Ovary (tissue), 9 donors: ENCODE measurements around the gene DCTD. TPM values are rescaled to one million over a fixed set of nuclear protein-coding genes. Genes with fewer than 3 reads are reported as not detected.

Source experiments
- DNase-seq, 5 donors: peaks; one replicate each; pipeline ENCODE4 v3.0.0-alpha.2; 2019 to 2020
- H3K27ac ChIP-seq, 2 donors: fragments of 200-600 bp; one replicate each; pipeline versions ENCODE4 v1.5.1 to v1.8.0; 2019 to 2022
- H3K27me3 ChIP-seq: fragments of 200-600 bp; one replicate; pipeline ENCODE4 v1.8.0; 2022
- H3K36me3 ChIP-seq: fragments of 200-600 bp; sonication (generic); one replicate; pipeline ENCODE4 v1.5.1; 2019
- H3K4me1 ChIP-seq: one replicate; pipeline ENCODE4 v1.8.1; 2013; ENCODE audit warnings: mild to moderate bottlenecking, moderate library complexity; ENCODE audit not compliant: insufficient read depth
- H3K4me3 ChIP-seq: fragments of 200-600 bp; sonication (generic); one replicate; pipeline ENCODE4 v1.5.1; 2017
- H3K9me3 ChIP-seq, 2 donors: fragments of 200-600 bp in 1 of 2; sonication (generic) in 1 of 2; one replicate each; pipeline versions ENCODE4 v1.5.1 to v1.8.1; 2013 to 2019; ENCODE audit warnings: mild to moderate bottlenecking in 1 of 2, moderate library complexity in 1 of 2
- CTCF ChIP-seq, 3 donors: fragments of 450-650 bp in 2 of 3; fragments of 200-600 bp in 1 of 3; IDR thresholded peaks; one replicate each; pipeline versions ENCODE4 v1.5.1 to v1.8.0; 2016 to 2022; ENCODE audit warnings: antibody characterized with exemption in 3 of 3, mild to moderate bottlenecking in 1 of 3
- EP300 ChIP-seq: sonication (generic); formaldehyde crosslinking; IDR thresholded peaks from one replicate; pipeline ENCODE4 v1.6.1; 2017; ENCODE audit warnings: antibody characterized with exemption
- POLR2A ChIP-seq: fragments of 450-650 bp; IDR thresholded peaks from one replicate; pipeline ENCODE4 v1.6.1; 2017; ENCODE audit warnings: antibody characterized with exemption, mild to moderate bottlenecking, moderate library complexity
- WGBS, 3 donors: extraction: QIAGEN DNeasy Blood & Tissue Kit in 1 of 3; methylation state at CpG; one replicate each; pipeline versions ENCODE4 v1.1.5 to v1.1.7; 2013 to 2017; 5-methylcytosine and 5-hydroxymethylcytosine counted together
- intact Hi-C, 4 donors: fragments of 100-400 bp; cut with DNase I; formaldehyde crosslinking; loops; one replicate each; pipeline versions ENCODE4 v1.11.0 to v1.15.1; 2022 to 2023
- polyA plus RNA-seq, 2 donors: library from polyadenylated mRNA; stranded (reverse); fragments of 200-250 nt in 1 of 2; fragments of 350-450 nt in 1 of 2; fragmentation: Illumina TruSeq in 1 of 2; extraction: RNeasy Lipid Tissue Mini Kit (QIAGEN cat#74804) in 1 of 2; gene quantifications; one replicate each; pipeline ENCODE4 v1.2.3, GENCODE V29; 2013 to 2014
- total RNA-seq, 7 donors: library from RNA; depleted of rRNA in 2 of 7; stranded (reverse); fragments of >200 nt in 2 of 7; fragmentation: NEBNext Ultra II Directional in 3 of 7; extraction: Animal tissue kit (Norgen Biotek cat#: 25700) in 3 of 7; gene quantifications; one replicate each; pipeline versions ENCODE4 v1.1.0 to v1.2.4, GENCODE V29; 2016 to 2023
- donor health status: DM: no; HTN: no; CAD: no; lungs with moderate emphysema.
- donor health status: DM: no; HTN: no; CAD: no.
- donor health status: Bipolar disorder and iron deficiency.
- donor health status: DM: yes; HTN: yes; CAD: no.
- donor health status: DM: no; HTN: no; CAD: no.
- donor health status: DM: yes; HTN: yes; CAD: no.

Gene DCTD
- total and polyA plus RNA-seq, 9 donors: 34.1 to 272 (median 91.6) TPM

DNA sequence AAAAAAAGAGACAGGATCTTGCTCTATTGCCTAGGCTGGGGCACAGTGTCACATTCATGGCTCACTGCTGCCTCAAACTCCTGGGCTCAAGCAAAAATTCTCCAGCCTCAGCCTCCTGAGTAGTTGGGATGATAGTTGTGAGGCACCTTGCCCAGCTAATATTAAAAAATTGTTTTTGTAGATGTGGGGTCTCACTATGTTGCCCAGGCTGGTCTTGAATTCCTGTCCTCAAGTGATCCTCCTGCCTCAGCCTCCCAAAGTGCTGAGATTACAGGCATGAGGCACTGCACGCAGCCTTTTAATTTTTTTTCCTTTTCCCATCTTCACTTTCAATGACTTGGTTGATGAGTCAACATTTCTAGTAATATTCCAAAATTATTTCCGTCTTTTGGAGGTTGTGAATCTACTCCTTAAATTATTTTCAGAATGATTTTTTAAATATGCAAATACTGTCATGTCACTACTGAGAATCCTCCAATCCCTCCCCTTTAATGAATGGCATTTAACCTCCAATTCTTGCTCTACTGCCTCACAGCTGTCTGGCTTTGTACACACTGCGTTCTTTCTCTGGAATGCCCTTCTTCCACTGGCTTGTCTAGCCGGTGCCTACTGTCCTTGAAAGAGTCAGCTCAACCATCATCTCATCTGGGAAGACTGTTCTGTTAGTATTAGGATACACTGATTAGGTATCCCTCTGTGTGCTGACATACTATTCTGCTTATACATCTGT, 27.5 kb upstream of the DCTD start:
- no peak overlapping the region for H3K27ac ChIP-seq
- no peak for DNase-seq
- TF ChIP-seq EP300 (no peak), POLR2A (no peak), CTCF (IDR thresholded peaks at IDR 0.05) (no peak)
- intact Hi-C loops: no loop called here
- no peaks in the 10 kb centered on the region for H3K9me3 ChIP-seq
- H3K4me3 ChIP-seq: no peak overlapping the region
- H3K27me3 ChIP-seq: no peaks in the 10 kb centered on the region
- H3K4me1 ChIP-seq: no peaks in the 10 kb centered on the region
- 45 to 56% (median 46%) methylated on average over 4 of the region's 4 CpGs for WGBS, 3 donors
- no peaks in the 10 kb centered on the region for H3K36me3 ChIP-seq

- Histone ChIP-seq H3K9me3 (no peaks in the 10 kb centered on the region), H3K36me3 (no peaks in the 10 kb centered on the region), H3K27me3 (no peaks in the 10 kb centered on the region), H3K4me3 (no peak overlapping the region), H3K4me1 (no peaks in the 10 kb centered on the region), H3K27ac (no peak overlapping the region)
- 85 to 91% (median 90%) methylated on average over 9 of the region's 9 CpGs for WGBS, 3 donors
- DNase-seq: no peak
- TF ChIP-seq POLR2A (no peak), CTCF (IDR thresholded peaks at IDR 0.05) (no peak), EP300 (no peak)
- intact Hi-C loops: loop anchor here (5.0 to 10.0 kb wide), 2 partner anchors 315 to 323 kb away; no protein-coding TSS in a partner anchor
These were observed 22.5 kb upstream of the DCTD start for GRCh38 chr4:182939680-182940079.

DNA sequence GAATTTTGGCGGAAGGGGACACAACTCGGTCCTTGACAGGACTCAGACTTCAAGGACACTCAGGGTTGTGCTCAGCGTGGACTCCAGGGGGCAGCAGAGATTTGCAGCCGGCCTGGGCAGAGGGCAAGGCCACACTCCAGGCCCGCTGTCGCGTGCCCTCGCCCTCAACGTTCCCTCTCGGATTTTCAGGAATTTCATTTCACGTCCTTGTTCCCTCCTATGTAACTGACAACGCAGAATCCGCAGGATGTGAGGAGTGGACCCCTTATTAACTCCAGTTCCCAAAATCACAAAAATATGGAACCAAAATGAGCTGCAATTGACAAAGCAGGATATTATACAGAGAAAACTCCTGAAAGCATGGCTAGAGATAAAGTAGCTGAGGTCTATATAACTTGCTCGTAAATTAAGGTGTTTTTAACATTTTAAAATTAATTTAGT, 21.0 kb upstream of the DCTD start:
- DNase-seq: peak; percentile 30 to 70 (median 58)
- intact Hi-C loops: loop anchor here (5.0 to 10.0 kb wide), 2 partner anchors 317 to 324 kb away; no protein-coding TSS in a partner anchor
- no peak overlapping the region for H3K27ac ChIP-seq
- TF ChIP-seq CTCF (IDR thresholded peaks at IDR 0.05) (peak; percentile 46 to 57 (median 49)), EP300 (no peak)
- no peaks in the 10 kb centered on the region for H3K9me3 ChIP-seq
- no peaks in the 10 kb centered on the region for H3K4me1 ChIP-seq
- no peak overlapping the region for H3K4me3 ChIP-seq
- WGBS, 3 donors: 18 to 21% (median 19%) methylated on average over 14 of the region's 14 CpGs
- H3K27me3 ChIP-seq: no peaks in the 10 kb centered on the region
- H3K36me3 ChIP-seq: no peaks in the 10 kb centered on the region

DNA sequence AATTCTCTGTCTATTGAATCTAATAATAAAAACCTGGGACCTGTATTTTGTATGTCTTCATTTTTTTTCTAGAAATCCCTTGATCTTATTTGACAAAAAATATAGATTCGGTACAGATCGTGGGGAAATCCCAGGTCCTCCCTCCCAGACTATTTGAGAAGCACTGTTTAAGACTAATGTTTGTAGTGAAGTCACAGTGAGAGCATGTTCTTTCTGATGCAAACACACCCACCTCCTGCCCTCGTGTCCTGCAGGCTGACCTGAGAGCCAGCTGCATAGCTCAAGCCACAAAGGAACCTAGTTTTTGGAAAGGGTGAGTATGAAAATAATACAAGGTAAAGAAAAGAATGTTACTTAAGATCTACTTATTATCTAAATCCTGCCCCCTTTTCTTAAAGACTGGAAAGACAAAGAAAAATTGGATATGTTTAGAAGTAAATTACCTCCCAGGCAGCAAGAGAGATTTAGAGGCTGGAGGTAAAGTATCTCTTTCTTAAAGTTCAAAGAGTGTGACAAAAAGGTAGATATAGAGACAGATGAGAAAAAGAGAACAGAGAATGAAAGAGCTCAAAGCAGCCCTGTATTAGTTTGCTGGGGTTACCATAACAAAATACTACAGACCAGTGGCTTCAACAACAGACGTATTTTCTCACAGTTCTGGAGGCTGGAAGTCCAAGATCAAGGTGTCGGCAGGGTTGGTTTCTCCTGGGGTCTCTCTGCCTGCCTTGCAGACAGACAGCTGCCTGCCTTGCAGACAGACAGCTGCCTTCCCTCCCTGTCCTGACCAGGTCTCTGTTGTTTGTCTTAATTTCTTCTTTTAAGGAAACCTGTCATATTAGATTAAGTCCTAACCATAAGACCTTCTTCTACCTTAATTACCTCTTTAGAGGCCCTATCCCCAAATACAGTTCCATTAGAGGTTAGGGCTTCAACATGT, 20.4 kb upstream of the DCTD start:
- Histone ChIP-seq H3K4me3 (no peak overlapping the region), H3K27me3 (no peaks in the 10 kb centered on the region), H3K36me3 (no peaks in the 10 kb centered on the region), H3K9me3 (no peaks in the 10 kb centered on the region), H3K4me1 (no peaks in the 10 kb centered on the region), H3K27ac (no peak overlapping the region)
- WGBS, 3 donors: 79 to 84% (median 80%) methylated on average over 5 of the region's 5 CpGs
- DNase-seq: no peak
- intact Hi-C loops: loop anchor here (5.0 to 10.0 kb wide), 2 partner anchors 317 to 325 kb away; no protein-coding TSS in a partner anchor
- TF ChIP-seq POLR2A (no peak), EP300 (no peak), CTCF (IDR thresholded peaks at IDR 0.05) (no peak)
